Cardiac fibroblast (primary cell): ENCODE measurements around the gene AP3D1.
A peak's percentile ranks its signal among the peaks of the same experiment; 100 is the strongest.

Experiments
- DNase-seq, 2 donors: peaks; one replicate each; pipeline versions ENCODE4 v3.0.0 to v3.0.0-alpha.2; 2010; ENCODE audit warnings: low read depth in 2 of 2
- H3K4me3 ChIP-seq, 2 donors: replicated peaks in 1 of 2; 1 replicate in 1 of 2; 2 replicates in 1 of 2; pipeline ENCODE4 v1.5.1; 2011; ENCODE audit warnings: low read depth in 2 of 2, low read length in 2 of 2, mild to moderate bottlenecking in 2 of 2, moderate library complexity in 1 of 2
- TF ChIP-seq, protein P1 (sequence below): IDR thresholded peaks from one replicate; pipeline ENCODE4 v1.5.1; 2011; ENCODE audit warnings: low read depth, mild to moderate bottlenecking, low read length, inconsistent platforms

AP3D1 gene

DNA sequence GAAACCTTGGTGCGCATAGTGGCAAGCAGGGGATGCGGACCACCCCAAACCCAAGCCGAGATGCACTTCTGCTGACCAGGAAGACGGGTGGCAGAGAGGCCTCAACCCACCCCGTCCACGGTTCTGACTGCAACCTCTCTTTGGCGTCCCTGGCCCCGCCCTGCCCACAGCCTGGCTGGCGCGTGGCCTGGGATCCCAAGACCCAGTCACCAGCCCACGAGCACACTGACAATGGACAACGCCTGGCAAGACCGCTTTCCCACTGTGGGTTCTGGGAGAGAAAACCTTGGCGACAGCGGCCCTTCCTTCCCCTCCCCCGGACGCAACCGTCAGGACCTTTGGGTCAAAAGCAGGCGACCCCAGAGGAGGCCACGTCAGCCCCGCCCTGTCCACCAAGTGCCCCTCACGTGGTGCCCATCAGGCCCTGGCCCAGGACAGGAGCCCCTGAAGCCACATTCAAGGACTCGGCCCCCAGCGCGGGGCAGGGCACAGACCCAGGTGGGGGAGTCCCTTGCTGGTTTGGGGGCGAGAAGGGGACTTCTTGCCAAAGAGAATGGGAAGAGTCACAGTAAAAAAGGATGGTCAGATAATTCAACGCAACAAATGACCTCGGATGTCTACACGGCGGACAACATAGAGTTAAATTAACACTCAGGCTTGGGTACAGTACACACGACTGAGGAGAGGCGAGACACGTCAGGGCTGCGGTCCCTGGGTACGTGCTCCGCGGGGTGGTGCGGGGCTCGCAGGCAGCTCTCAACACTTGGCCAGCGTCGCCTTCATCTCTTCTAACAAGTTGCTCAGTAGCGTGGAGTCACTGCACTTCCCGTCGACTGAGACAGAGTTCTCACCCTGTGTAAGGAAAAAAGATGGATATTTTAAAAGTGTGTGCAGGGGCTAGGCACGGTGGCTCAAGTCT is 49.7 kb downstream of the AP3D1 start:
- no peak for DNase-seq
- no peak overlapping the region for H3K4me3 ChIP-seq
- TF ChIP-seq, protein P1, sequence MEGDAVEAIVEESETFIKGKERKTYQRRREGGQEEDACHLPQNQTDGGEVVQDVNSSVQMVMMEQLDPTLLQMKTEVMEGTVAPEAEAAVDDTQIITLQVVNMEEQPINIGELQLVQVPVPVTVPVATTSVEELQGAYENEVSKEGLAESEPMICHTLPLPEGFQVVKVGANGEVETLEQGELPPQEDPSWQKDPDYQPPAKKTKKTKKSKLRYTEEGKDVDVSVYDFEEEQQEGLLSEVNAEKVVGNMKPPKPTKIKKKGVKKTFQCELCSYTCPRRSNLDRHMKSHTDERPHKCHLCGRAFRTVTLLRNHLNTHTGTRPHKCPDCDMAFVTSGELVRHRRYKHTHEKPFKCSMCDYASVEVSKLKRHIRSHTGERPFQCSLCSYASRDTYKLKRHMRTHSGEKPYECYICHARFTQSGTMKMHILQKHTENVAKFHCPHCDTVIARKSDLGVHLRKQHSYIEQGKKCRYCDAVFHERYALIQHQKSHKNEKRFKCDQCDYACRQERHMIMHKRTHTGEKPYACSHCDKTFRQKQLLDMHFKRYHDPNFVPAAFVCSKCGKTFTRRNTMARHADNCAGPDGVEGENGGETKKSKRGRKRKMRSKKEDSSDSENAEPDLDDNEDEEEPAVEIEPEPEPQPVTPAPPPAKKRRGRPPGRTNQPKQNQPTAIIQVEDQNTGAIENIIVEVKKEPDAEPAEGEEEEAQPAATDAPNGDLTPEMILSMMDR: no peak

DNA sequence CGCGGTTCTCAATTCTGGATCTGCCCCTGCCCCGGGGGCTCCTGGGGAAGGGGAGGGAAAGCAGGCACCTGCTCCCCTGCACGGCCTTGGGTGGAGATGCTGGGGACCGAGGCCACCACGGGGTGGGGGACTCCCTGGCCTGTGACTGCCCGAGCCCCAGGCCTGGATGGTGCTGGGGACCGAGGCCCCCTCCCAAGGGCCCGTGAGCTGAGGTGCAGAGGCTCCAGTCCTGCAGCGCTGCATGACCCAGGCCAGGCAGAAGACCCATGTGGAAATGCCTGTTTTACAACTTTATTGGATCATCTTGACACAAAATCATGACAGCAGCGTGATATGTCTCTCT is 50.7 kb downstream of the AP3D1 start:
- DNase-seq: no peak
- H3K4me3 ChIP-seq: no peak overlapping the region
- TF ChIP-seq, protein P1: no peak

- DNase-seq: no peak
- TF ChIP-seq, protein P1: no peak
- no peak overlapping the region for H3K4me3 ChIP-seq
Observed at GRCh38 chr19:2099937-2100718, 51.2 kb downstream of the AP3D1 start.

GRCh38 chr19:2099054-2099501 is 52.3 kb downstream of the AP3D1 start:
- no peak for DNase-seq
- TF ChIP-seq, protein P1: no peak
- no peak overlapping the region for H3K4me3 ChIP-seq

- DNase-seq: no peak
- TF ChIP-seq, protein P1: no peak
- H3K4me3 ChIP-seq: no peak overlapping the region
Observed at GRCh38 chr19:2097886-2098327, 53.5 kb downstream of the AP3D1 start.

DNA sequence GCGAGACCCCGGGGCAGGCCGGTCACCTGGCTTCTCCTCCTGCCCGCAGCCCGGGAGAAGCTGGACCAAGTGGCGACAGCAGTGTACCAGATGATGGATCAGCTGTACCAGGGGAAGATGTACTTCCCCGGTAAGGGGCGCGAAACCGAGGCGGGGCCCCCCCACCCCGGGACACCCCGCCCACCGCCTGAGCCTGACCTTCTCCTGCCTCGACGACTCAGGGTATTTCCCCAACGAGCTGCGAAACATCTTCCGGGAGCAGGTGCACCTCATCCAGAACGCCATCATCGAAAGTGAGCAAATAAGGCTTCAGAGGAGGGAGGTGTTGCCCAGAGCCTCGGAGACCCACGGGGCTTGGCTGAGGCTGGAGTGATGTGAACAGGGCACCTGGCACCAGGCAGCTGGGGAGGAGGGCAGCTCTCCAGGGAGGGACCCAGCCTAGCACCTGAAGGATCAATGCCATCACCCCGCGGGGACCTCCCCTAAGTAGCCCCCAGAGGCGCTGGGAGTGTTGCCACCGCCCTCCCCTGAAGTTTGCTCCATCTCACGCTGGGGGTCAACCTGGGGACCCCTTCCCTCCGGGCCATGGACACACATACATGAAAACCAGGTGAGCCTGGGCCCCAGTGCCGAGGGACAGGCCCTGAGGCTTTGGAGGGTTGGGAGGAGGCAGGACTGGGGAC is 54.0 kb downstream of the AP3D1 start:
- TF ChIP-seq, protein P1: no peak
- peak overlapping the region; percentile 42 to 50 for H3K4me3 ChIP-seq
- DNase-seq: no peak
